PC-9 (cell line): ENCODE data around the gene ASPDH.
A peak's percentile ranks its signal among the peaks of the same experiment; 100 is the strongest.

Experiments used
- CTCF ChIP-seq: fragments of 200-600 bp; sonication (generic); conservative IDR thresholded peaks from 2 replicates; pipeline ENCODE4 v1.6.1; 2017; ENCODE audit warnings: mixed run types, antibody characterized with exemption, mild to moderate bottlenecking, moderate library complexity
- EZH2 ChIP-seq: fragments of 200-600 bp; sonication (generic); IDR thresholded peaks from 2 replicates; pipeline ENCODE4 v1.8.0; 2017; ENCODE audit warnings: antibody characterized with exemption, low read depth

GRCh38 chr19:50518091-50519005 is 4.6 kb upstream of the ASPDH start:
- TF ChIP-seq CTCF (peak; percentile 43; the same call in 1 of the 2 replicates), EZH2 (no peak)
